Measurements from ENCODE around the gene SPTBN1. TPM values are rescaled to one million over a fixed set of nuclear protein-coding genes. Genes with fewer than 3 reads are reported as not detected.

Gene SPTBN1
- polyA plus RNA-seq, 2 of the 4 experiments (the other 2 are of a cell fraction), result 105 to 126 TPM

DNA sequence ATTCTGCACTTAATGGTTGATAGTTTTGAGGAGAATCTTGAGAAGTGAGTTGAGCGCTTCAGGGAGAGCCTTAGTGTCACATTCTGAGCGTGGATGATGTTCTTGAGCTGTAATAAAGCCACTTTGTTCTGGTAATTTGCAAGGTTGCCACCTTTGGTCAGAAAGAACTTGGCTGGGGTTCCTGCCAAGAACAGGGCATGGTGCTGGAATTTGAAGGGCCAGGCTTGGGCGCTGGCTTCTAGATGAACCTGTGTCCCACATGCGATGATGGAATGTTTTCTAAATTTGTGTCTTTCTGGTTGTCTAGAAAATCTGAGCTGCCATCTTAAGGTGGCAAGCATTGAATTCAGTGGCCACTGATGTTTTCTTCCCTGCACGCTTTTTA is 143.2 kb downstream of the SPTBN1 start:
- H3K4me2 ChIP-seq, result no peak overlapping the region; the same call in 2 of the 3 replicates
- peaks cover 92% of the 10 kb centered on the region for H3K4me1 ChIP-seq
- POLR2A ChIA-PET, result no interaction called here
- H3K27ac ChIP-seq, result no peak overlapping the region
- no peak overlapping the region for H3K4me3 ChIP-seq
- TF ChIP-seq MAZ (IDR thresholded peaks at IDR 0.05; ENCODE audit: borderline replicate concordance, low read depth, low read length), result no peak
- no peak for TF ChIP-seq GATA3 (IDR thresholded peaks at IDR 0.05; ENCODE audit: borderline replicate concordance)
- no peak for TF ChIP-seq HDAC2 (IDR thresholded peaks at IDR 0.05)
- no peak for TF ChIP-seq EHMT2 (IDR thresholded peaks at IDR 0.05; ENCODE audit: low read depth)
- no peak for TF ChIP-seq CHD4 (IDR thresholded peaks at IDR 0.05; ENCODE audit: borderline replicate concordance)
- TF ChIP-seq, protein P1, sequence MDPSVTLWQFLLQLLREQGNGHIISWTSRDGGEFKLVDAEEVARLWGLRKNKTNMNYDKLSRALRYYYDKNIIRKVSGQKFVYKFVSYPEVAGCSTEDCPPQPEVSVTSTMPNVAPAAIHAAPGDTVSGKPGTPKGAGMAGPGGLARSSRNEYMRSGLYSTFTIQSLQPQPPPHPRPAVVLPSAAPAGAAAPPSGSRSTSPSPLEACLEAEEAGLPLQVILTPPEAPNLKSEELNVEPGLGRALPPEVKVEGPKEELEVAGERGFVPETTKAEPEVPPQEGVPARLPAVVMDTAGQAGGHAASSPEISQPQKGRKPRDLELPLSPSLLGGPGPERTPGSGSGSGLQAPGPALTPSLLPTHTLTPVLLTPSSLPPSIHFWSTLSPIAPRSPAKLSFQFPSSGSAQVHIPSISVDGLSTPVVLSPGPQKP (IDR thresholded peaks at IDR 0.05; ENCODE audit: low read depth, low read length), result no peak
- TF ChIP-seq ZSCAN20 (CRISPR knock-in tag; IDR thresholded peaks at IDR 0.05), result no peak
- no peak for TF ChIP-seq JUNB (IDR thresholded peaks at IDR 0.05)
- TF ChIP-seq HEYL (CRISPR knock-in tag; IDR thresholded peaks at IDR 0.05), result no peak
- no peak for TF ChIP-seq USF2 (IDR thresholded peaks at IDR 0.05)
- TF ChIP-seq RARB (CRISPR knock-in tag; IDR thresholded peaks at IDR 0.05), result no peak
- TF ChIP-seq, protein P2, sequence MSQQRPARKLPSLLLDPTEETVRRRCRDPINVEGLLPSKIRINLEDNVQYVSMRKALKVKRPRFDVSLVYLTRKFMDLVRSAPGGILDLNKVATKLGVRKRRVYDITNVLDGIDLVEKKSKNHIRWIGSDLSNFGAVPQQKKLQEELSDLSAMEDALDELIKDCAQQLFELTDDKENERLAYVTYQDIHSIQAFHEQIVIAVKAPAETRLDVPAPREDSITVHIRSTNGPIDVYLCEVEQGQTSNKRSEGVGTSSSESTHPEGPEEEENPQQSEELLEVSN (IDR thresholded peaks at IDR 0.05; ENCODE audit: borderline replicate concordance, low read depth), result no peak
- no peak for TF ChIP-seq TFCP2L1 (CRISPR knock-in tag; IDR thresholded peaks at IDR 0.05)
- TF ChIP-seq EHF (CRISPR knock-in tag; IDR thresholded peaks at IDR 0.05), result no peak
- TF ChIP-seq, protein P3, sequence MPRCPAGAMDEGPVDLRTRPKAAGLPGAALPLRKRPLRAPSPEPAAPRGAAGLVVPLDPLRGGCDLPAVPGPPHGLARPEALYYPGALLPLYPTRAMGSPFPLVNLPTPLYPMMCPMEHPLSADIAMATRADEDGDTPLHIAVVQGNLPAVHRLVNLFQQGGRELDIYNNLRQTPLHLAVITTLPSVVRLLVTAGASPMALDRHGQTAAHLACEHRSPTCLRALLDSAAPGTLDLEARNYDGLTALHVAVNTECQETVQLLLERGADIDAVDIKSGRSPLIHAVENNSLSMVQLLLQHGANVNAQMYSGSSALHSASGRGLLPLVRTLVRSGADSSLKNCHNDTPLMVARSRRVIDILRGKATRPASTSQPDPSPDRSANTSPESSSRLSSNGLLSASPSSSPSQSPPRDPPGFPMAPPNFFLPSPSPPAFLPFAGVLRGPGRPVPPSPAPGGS (IDR thresholded peaks at IDR 0.05), result no peak
- no peak for TF ChIP-seq MAX (IDR thresholded peaks at IDR 0.05)
- no peak for TF ChIP-seq JUN (IDR thresholded peaks at IDR 0.05)
- 92% methylated on average over 5 of the region's 5 CpGs for WGBS (ENCODE audit: missing lambda C conversion rate)
- H3K9me3 ChIP-seq, result no peaks in the 10 kb centered on the region
- FAIRE-seq (no peak), DNase-seq (ENCODE audit: low read depth in 1 of 2, low spot score in 1 of 2) (no peak), ATAC-seq (no peak)
- CTCF ChIA-PET, result interaction anchor here (1.0 to 1.9 kb wide), 8 partner anchors 10 to 77 kb away, joined by 3 to 5 read pairs (median 4); no protein-coding TSS in a partner anchor

GRCh38 chr2:54599914-54600313 is 143.8 kb downstream of the SPTBN1 start:
- DNase-seq (ENCODE audit: low read depth in 1 of 2, low spot score in 1 of 2), result no peak
- Histone ChIP-seq H3K4me2 (no peak overlapping the region; the same call in 2 of the 3 replicates), H3K4me1 (peaks cover 98% of the 10 kb centered on the region), H3K9me3 (no peaks in the 10 kb centered on the region), H3K27ac (peak overlapping the region in 1 of 2 experiments; percentile 35; a peak in 2 of 6 replicates), H3K4me3 (no peak overlapping the region)
- CTCF ChIA-PET, result interaction anchor here (0.8 to 1.9 kb wide), 9 partner anchors 9 to 77 kb away, joined by 3 to 5 read pairs (median 4); no protein-coding TSS in a partner anchor
- POLR2A ChIA-PET, result interaction anchor here (2.5 kb wide), 1 partner anchor 41 kb away, joined by 7 read pairs; no protein-coding TSS in a partner anchor
- FAIRE-seq, result no peak
- TF ChIP-seq, protein P1 (IDR thresholded peaks at IDR 0.05; ENCODE audit: low read depth, low read length), result no peak
- no peak for TF ChIP-seq HOXB13 (CRISPR knock-in tag; IDR thresholded peaks at IDR 0.05; ENCODE audit: low read depth)
- TF ChIP-seq, protein P4, sequence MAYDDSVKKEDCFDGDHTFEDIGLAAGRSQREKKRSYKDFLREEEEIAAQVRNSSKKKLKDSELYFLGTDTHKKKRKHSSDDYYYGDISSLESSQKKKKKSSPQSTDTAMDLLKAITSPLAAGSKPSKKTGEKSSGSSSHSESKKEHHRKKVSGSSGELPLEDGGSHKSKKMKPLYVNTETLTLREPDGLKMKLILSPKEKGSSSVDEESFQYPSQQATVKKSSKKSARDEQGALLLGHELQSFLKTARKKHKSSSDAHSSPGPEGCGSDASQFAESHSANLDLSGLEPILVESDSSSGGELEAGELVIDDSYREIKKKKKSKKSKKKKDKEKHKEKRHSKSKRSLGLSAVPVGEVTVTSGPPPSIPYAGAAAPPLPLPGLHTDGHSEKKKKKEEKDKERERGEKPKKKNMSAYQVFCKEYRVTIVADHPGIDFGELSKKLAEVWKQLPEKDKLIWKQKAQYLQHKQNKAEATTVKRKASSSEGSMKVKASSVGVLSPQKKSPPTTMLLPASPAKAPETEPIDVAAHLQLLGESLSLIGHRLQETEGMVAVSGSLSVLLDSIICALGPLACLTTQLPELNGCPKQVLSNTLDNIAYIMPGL (CRISPR knock-in tag; IDR thresholded peaks at IDR 0.05; ENCODE audit: borderline replicate concordance), result no peak
- TF ChIP-seq PHF8 (IDR thresholded peaks at IDR 0.05; ENCODE audit: borderline replicate concordance, low read depth), result no peak
- no peak for TF ChIP-seq RAD21 (conservative IDR thresholded peaks at IDR 0.05 in 1 of 2, IDR thresholded peaks at IDR 0.05 in 1 of 2)
- TF ChIP-seq ZNF302 (CRISPR knock-in tag; IDR thresholded peaks at IDR 0.05), result no peak
- ATAC-seq, result no peak
- 90% methylated on average over 4 of the region's 4 CpGs for WGBS (ENCODE audit: missing lambda C conversion rate)
